Suppressor macrophage treated with lipopolysaccharide for 4 hours (primary cell): Measurements from ENCODE around the gene SOX6.
"Not testable (repeated sequence)": the region's sequence is repeated elsewhere in the genome, so short reads cannot be mapped to it uniquely, and the experiment has no call there.

Source experiments
- DNase-seq: peaks from one replicate; pipeline ENCODE4 v3.0.0-alpha.2; 2020

SOX6 gene

DNA sequence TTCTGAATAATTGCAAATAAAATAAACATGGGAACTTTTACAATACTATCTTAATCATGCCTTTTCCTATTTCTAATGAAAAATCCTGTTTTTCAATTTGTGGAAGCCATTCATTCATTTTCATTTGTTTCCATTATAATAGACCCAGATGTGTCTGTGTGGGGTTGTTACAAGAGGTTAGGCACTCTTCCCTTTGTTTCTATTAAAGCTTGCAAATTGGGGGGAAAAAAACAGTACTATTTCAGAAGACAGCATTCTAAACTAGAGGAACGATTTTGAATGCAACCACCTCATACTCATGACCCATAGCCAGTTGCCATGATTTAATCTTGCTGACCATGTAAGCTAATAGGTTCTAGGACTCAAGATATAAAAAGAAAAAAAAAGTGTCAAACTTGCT lies 175.5 kb downstream of the SOX6 start:
- DNase-seq, result no peak

DNA sequence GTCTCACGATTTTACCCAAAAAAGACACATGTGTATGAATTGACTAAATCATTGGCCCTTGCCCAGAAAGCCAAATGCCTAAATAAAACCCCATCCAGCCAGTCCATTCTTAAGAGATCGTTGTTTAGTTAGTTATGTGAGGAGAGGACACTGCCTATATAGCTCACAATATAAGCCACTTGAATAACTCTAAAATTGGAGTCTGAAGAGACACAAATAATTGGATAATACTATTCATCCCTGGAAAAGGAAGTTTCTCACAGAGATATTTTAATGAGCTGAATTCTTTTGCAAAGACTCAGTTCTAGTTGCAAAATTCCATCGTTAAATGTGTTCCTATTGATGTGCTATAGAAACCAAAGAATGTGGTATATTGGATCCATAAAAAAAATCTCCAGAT lies 176.7 kb downstream of the SOX6 start:
- no peak for DNase-seq

DNA sequence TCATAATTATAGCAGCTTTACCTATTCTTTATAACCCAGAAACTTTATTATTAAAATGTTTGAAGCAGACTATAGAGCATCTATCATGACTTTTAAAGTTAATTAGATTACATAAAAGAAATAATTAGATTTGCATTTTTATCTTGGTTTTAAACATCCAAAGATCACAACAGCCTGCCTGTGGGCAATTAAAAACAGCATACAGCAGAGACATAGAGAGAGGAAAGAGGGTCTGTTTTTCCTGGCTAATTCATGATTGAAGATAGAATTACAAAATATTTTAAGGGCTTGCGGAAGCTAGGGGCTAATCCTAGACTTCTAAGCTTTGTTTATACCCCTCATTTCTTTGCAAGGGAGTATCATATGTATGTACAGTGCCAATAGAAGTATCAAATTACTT lies 178.1 kb downstream of the SOX6 start:
- DNase-seq, result no peak

DNA sequence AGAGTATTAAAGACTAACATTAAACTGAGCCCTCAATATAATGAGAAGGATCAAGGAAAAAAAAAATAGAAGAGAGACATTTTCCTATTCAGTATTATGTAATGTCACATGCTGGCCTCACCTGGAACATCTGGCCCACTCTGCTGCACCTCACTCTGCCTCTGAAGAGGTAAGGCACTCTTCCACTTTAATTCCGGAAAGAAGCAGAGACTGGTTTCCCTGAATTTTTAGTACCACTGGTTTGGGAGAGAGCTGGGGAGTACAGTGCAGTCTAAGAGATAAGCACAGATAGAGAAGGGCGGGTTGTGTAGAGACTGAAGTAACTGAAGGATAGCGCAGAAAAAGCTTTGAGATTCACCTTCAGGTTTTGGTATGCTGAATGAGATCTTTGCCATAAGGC lies 178.7 kb downstream of the SOX6 start:
- no peak for DNase-seq

DNA sequence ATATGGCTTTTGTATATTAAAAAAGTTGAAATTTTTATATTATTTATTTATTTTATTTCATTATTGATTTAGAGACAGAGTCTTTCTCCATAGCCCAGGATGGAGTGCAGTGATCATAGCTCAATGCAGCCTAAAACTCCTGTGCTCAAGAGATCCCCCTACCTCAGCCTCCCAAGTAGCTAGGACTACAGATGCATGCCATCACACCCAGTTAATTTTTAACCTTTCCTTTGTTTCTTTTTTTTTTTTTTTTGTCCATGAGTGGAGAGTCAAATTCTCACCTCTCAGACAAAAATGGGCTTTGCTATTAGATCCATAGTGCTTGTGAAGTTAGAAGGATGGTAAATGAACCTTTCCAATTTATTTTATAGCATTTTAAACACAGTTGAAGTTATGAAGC lies 182.5 kb downstream of the SOX6 start:
- no peak for DNase-seq

DNA sequence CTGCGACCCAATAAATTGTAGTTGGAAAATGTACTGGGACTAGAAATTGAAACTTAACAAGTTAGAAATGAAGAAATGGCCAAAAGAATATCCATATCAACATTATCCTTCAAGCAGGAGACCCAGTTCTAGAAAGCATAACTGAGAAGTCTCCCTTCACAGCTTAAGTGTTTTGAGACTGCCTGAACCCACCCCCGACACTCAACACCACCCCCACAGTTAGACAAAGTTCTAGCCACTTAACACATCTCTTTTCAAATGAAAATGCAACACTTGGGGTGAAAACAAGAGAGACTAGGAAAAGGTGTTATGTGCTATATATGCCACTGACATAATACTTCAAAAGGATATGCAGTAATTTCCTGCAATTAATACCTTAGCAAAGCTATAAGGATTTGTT lies 184.5 kb downstream of the SOX6 start:
- DNase-seq, result no peak

DNA sequence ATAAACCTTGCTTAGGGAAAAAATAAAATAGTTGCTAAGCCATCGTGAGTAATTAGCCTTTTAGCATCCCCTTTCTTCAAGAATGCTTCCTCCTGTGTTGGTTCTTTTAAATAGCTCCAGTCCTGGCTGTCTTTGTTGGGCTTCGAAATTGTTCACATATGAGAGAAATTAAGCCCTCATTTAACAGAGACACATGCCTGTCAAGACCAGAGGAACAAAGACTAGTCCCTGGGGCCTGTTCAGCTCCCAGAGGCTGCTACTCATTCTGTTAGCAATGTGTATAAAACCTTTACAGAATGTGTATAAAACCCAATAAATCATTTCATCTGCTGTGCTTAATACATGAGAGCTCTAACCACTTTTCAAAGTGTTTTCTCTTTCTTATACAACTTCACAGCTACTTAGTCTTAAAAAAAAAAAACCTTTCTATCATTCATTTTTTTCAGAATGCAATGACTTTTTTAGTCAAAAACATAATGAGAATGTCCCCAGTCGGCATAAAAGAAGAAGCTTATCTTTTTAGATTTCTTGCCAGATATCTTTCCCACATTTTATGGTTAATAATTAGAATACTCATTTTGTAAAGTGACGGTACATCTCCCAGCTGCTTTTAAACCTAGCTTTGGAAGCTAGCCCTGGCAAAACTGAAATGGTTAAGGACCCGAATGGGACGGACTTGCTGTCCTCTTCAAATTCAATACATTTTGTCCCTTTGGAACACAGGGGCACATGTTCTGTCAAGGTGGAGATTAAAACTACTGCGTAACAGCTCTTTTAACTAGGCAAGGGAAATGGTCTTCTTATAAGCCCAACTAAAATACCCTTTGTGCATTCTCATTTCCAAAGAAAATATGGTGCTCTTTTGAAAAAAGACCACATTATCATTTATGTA lies 186.1 kb downstream of the SOX6 start:
- DNase-seq, result no peak

DNA sequence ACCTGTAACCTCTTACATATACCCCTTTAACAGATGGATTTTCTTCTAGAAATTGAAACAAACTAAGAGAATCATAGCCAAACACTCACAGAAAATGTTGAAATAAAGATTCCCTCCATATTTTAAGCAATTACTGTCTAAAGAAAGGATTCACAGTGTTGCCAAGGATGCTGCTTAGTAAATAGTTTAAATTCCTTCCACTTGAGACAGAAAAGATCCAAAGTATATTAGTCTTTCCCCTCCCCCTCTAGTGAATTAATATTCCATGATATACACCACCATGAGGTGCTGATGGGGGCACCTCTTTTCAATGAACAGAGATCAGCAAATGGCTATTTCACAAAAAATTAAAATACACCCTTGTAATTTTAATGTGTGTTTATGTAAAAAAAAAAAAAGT lies 186.8 kb downstream of the SOX6 start:
- no peak for DNase-seq

DNA sequence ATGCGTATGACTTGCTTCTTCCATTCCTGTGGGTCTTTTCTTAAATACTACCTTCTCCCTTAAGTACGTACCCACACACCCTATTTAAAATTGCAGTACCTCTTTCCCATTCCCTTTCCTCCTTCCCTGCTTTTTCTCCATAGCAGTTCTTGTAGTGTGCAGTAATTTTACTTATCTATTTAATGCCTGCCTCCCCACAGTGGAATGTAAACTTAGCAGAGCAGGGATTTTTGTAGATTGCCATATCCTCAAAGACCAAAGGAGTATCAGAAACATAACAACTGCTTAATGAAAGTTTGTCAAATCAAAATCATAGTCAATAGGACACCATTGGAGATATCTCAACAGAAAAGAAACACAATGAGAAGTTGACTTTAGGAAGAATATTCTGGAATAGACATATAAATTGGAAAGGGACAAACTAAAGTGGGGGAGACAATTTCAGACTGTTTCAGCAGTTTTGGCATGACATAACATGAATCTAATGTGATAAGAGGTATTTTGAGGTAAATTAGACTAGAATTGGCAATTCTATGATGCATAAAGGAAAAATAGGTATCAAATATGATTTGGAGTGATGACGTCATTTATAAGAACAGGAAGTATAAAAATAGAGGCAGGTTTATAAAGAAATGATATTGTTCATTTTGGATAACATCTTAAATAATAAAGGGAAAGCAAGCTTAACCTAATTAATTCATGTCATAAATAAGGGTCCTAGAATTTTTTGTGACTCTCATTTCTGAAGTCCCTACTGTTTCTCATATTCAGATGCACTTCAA lies 188.4 kb downstream of the SOX6 start:
- no peak for DNase-seq

DNA sequence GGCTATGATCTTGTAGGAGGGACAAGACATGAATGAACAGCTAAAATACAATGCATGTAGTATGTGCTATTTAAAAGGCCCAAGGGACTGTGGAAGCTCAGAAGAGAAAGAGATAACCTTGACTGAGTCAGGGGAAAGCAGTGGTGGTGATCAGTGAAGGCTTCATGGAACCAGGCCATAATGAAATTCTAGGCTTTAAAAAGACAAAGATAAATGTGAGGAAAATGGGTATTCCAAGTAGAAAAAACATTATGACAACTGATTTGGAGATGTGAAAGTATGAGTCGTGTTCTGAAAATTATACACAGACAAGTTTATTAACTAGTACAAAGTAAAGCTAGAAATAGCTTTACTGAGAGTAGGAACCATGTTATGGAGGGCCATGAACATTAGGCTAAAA lies 189.8 kb downstream of the SOX6 start:
- DNase-seq, result no peak

DNA sequence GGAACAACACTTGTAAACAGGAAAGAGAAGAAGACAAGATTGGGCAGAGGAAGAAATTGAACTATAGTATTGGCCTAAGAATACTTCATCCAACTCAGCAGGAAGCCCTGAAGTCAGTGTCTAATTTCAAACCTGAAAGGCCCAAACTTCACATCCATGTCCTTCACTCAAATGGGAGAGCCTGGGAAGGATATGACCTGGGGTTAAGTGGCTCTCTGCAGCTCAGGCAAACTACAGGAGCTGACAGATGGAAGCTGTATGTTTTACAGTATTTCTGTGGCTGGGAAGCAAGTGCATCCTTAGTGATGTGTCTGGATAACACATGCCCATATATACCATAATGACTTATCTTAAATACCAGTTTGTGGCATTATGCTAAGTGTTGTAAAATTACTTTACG lies 196.2 kb downstream of the SOX6 start:
- no peak for DNase-seq

DNA sequence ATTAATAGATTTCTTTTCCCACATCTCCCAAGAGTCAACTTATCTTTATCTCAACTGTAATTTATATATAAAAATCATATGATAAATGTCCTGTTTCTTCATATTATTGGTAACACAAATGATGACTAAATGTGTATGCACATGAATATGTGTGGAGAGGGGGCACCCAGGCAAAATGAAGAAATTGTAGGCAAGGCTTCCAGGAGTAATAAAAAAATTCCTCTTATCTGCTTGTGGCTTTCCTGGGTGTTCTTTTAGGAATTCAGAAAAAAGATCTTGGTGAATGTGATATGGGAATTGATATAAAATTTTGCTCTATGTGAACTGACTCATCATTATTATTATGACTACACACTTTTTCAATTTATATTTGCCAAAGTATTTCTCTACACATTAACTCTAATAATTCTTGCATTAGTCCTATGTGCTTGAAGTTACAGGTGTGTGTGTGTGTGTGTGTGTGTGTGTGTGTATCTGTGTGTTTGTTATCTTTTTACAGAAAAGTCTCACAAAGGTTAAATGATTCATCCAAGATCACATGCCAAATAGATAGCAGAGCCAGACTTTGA lies 197.8 kb downstream of the SOX6 start:
- no peak for DNase-seq

DNA sequence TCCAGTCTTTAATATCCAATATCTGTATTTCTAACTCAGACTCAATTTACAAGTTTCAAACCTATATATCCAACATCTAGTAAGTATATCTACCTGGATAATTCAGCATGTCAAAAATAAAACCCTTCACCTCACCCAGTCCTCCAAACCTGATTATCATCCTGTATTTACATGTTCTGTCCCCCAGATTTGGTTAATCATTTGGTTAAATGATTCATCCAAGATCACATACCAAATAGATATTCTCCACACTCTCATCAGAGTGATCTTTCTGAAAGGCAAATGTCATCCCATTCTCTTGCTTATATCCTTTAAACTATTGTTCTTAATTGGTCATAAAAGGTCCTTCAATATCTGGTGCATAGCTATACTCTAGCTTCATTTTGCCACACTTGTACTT lies 199.0 kb downstream of the SOX6 start:
- DNase-seq, result no peak

DNA sequence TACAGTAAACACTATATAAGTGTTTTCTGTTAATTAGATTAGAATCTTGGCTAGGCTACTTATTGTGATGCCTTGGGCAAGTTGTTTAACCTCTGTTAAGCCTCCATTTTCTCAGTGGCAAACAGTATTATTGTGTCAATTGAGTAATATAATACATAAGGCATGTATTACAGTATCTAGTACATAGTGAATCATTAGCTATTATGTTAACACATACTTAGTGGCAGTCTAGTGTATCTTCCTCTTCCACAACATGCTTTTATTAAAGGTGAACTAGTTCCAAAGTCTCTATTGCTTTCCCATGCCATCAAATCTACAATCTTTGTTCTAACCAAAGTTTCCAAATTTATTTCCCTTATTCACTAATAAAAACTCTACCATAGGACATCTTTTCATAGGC lies 200.9 kb downstream of the SOX6 start:
- DNase-seq, result no peak

DNA sequence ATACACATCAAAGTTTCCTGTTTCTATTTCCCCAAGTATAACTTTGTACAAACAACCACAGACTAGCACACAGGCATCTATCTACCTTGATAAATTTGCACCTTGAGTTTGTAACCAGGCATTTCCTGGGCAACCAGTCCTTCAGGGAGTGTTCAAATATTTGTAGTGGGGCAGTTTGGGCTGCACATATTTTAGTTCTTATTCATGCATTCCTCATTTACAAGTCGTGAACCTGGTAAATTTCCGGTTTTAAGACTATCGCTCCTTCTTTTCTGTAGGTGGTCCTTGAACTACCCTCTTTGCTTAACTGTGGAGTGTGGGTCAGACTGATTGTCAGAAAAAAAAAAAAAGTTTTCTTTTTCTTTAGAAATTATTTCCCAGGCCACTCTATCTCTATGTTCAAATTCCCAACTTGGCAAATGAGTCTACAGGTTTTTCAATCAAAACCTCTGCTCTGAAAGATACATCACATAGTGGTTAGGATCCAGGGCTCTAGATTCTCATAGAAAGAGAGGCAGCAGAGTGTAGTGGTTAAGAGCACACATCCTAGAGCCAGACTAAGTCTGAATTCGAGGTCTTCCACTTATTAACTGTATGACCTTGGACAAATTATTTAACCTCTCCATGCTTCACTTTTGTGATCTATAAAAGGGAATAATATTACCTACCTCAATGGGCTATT lies 201.5 kb downstream of the SOX6 start:
- DNase-seq, result no peak

DNA sequence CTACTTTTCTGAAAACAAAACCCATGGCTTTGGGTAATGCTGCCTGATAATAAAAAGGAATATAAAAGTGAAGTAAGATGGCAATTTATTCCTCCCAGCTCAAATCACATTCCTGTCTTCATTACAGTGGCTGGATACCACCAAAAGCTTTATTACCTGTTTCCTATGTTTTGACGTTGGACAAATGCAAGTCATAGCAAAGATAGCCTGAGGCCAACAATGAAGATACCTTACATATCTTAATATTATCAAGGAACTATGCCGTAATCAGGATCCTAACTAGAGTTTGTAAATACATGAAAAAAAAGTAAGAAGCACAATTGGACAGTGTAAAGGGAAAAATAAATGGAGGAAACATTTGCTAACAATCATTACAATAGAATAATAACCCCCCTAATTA lies 202.4 kb downstream of the SOX6 start:
- no peak for DNase-seq

DNA sequence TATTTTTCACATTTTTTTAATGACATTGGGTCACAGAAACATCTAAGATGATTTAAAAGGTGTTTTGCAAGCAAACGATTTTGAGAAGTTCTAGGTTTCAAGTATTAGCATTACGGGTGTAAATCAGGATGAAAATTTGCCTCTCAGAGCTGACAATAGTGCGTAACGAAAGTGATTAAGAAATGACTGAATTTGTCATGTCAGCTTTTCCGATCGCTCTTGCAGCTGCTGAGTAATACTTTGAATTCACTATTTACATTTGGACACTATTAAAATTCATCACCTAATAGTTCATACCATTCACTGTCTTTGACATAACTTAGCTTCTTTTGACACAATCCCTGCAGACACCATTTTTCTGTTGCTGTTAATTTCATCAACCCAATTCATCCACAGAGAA lies 205.2 kb downstream of the SOX6 start:
- no peak for DNase-seq

DNA sequence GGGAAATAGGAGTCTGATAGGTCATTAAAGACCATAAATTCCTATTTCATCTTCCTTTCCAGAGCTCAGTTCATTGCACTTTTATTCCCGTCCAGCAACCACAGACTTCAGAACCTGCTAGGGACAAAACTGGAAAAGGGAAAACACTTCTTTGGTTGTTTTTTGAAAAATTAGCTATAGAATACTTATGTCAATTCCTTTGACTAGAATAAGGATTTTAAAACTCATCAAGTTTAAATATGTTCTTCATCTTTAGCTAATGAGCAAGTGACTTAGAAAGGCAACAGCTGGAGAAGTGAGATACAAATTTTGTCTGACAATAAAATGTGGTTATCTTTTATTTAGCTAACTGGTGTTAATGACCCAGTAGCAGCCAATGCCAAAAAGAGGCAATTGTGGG lies 206.9 kb downstream of the SOX6 start:
- no peak for DNase-seq

DNA sequence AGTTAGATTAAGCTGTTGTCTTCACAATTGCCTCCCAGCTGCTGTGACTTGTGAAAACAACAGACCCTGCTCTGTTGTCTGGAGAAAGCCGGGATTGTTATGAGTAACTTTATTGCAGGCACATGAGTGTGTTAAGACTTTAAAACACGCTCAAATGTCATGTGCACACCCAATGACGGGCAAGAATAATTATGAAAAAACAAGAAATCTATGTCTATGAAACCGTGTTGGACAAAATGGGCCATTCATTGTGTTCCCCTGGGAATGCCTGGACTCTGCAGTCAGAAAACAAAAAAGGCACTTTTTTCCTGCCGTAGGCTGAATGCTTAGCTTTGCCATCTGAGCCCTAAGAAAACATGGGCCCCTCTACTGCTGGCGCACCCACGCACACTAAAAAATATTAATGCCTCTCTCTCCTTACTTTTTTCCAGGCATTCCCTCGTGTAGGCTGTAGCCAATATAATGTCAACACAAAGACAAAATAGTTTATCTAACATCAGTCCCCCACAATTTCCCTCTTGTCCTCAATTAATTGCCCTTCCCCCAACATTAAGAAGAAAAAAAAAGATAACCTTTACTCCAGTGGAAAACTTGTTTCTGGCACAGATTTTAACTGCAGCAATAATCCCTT lies 207.9 kb downstream of the SOX6 start:
- no peak for DNase-seq

DNA sequence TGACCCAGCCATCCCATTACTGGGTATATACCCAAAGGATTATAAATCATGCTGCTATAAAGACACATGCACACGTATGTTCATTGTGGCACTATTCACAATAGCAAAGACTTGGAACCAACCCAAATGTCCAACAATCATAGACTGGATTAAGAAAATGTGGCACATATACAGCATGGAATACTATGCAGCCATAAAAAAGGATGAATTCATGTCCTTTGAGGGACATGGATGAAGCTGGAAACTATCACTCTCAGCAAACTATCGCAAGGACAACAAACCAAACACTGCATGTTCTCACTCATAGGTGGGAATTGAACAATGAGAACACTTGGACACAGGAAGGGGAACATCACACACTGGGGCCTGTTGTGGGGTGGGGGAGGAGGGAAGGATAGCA lies 209.4 kb downstream of the SOX6 start:
- DNase-seq, result not testable (repeated sequence)

DNA sequence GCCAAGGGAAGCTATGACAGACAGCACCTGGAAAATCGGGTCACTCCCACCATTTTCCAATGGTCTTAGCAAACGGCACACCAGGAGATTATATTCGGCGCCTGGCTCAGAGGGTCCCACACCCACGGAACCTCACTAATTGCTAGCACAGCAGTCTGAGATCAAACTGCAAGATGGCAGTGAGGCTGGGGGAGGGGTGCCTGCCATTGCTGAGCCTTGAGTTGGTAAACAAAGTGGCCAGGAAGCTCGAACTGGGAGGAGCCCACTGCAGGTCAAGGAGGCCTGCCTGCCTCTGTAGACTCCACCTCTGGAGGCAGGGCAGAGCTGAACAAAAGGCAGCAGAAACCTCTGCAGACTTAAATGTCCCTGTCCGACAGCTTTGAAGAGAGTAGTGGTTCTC lies 214.7 kb downstream of the SOX6 start:
- not testable (repeated sequence) for DNase-seq

DNA sequence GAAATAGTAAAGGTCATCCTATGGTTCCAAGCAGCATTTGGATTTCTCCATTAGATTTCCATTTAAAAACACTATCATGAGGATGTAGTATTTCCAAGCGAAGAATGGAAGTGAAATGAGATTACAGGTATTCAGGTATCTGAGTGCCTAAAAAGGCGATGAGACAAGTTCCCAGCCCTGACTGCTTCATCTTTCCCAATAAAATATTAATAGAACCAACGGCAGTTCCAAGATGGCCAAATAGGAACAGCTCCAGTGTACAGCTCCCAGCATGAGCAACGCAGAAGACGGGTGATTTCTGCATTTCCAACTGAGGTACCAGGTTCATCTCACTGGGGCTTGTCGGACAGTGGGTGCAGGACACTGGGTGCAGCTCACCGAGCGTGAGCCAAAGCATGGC lies 215.2 kb downstream of the SOX6 start:
- DNase-seq, result not testable (repeated sequence)

DNA sequence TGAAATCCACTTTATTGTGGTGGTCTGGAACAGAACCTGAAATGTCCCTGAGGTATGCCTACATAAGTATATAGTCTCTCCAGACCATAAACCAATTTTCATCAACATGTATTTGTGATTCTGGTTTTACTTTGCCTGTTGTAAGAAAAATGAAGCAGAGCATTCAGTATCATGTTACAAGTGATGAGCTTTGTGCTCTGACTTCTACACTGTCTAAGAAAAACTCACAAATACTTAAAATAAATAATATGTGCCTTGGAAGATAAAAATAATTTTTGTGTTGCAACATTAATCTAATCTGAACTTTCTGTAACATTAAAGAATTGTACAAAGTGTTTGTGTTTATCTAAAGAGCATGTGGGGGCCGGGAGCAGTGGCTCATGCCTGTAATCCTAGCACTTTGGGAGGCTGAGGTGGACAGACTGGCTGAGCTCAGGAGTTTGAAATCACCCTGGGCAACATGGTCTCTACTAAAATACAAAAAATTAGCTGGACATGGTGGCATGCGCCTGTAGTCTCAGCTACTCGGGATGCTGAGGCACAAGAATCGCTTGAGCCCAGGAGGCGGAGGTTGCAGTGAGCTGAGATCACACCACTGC lies 219.5 kb downstream of the SOX6 start:
- DNase-seq, result no peak
